H1 (cell line): ENCODE measurements around the gene ODR4. TPM values are rescaled to one million over a fixed set of nuclear protein-coding genes. Genes with fewer than 3 reads are reported as not detected.

ENCODE experiments used
- CTCF ChIA-PET: fragments of 300-600 bp; sonication (Branson Sonifier 250); formaldehyde crosslinking; loops from one replicate; lab custom pipeline; 2021; ENCODE audit not compliant: partially characterized antibody; lab: Charles Lee
- POLR2A ChIA-PET: fragments of 300-600 bp; sonication (Branson Sonifier 250); formaldehyde crosslinking; loops from one replicate; lab custom pipeline; 2021; ENCODE audit warnings: inconsistent platforms; ENCODE audit not compliant: partially characterized antibody; lab: Charles Lee
- DNase-seq, 2 experiments: peaks; one replicate each; pipeline versions ENCODE4 v3.0.0 to v3.0.0-alpha.2; 2010 to 2022; ENCODE audit warnings: low spot score in 2 of 2, low read depth in 1 of 2, mixed read lengths in 1 of 2
- FAIRE-seq: peaks from 2 replicates; lab custom pipeline; 2011; peaks lifted over from hg19 to GRCh38; lab: Jason Lieb, UNC
- H2AFZ ChIP-seq: 2 replicates; pipeline ENCODE4 v1.8.1; 2012; ENCODE audit warnings: low read length, inconsistent platforms
- H2AK5ac ChIP-seq: 2 replicates; pipeline ENCODE4 v1.6.1; 2013; ENCODE audit warnings: low read depth, low read length
- H2BK120ac ChIP-seq: replicated peaks from 2 replicates; pipeline ENCODE3; 2013; ENCODE audit warnings: low read depth, low read length, inconsistent platforms
- H2BK12ac ChIP-seq: 2 replicates; pipeline ENCODE4 v1.6.1; 2013; ENCODE audit warnings: low read depth, low read length
- H2BK15ac ChIP-seq: 2 replicates; pipeline ENCODE4 v1.6.1; 2013; ENCODE audit warnings: low read length
- H2BK20ac ChIP-seq: 2 replicates; pipeline ENCODE4 v1.6.1; 2013; ENCODE audit warnings: low read length
- H2BK5ac ChIP-seq: 2 replicates; pipeline ENCODE4 v1.6.1; 2013; ENCODE audit warnings: low read depth, low read length
- H3K14ac ChIP-seq: 2 replicates; pipeline ENCODE4 v1.6.1; 2013; ENCODE audit warnings: inconsistent platforms; ENCODE audit not compliant: insufficient read length
- H3K18ac ChIP-seq: 2 replicates; pipeline ENCODE4 v1.6.1; 2013; ENCODE audit warnings: low read length; ENCODE audit errors: extremely low read depth
- H3K23ac ChIP-seq: 2 replicates; pipeline ENCODE4 v1.6.1; 2013; ENCODE audit warnings: inconsistent platforms; ENCODE audit not compliant: insufficient read length
- H3K23me2 ChIP-seq: 2 replicates; pipeline ENCODE4 v1.6.1; 2013; ENCODE audit warnings: low read depth, low read length
- H3K27ac ChIP-seq: 2 replicates; pipeline ENCODE4 v1.6.1; 2011; ENCODE audit warnings: low read depth, low read length, inconsistent platforms
- H3K27me3 ChIP-seq, 4 experiments: replicated peaks in 1 of 4; 1 replicate in 1 of 4; 2 replicates in 3 of 4; pipeline versions ENCODE4 v1.6.1 to v1.8.1; 2011 to 2013; ENCODE audit warnings: low read length in 3 of 4, mild to moderate bottlenecking in 3 of 4, inconsistent platforms in 2 of 4, mixed read lengths in 2 of 4, moderate library complexity in 1 of 4; ENCODE audit not compliant: control insufficient read depth in 3 of 4, insufficient read depth in 3 of 4; ENCODE audit errors: extremely low read depth in 1 of 4
- H3K36me3 ChIP-seq, 4 experiments: 2 replicates each; pipeline versions ENCODE4 v1.6.1 to v1.8.1; 2011 to 2013; ENCODE audit warnings: mild to moderate bottlenecking in 4 of 4, low read length in 3 of 4, moderate library complexity in 2 of 4, control low read depth in 1 of 4, inconsistent platforms in 1 of 4; ENCODE audit not compliant: insufficient read depth in 4 of 4, control insufficient read depth in 2 of 4
- H3K4ac ChIP-seq: replicated peaks from 2 replicates; pipeline ENCODE3; 2013; ENCODE audit warnings: low read length, low read depth, mixed read lengths, inconsistent platforms; ENCODE audit not compliant: insufficient read length
- H3K4me1 ChIP-seq, 4 experiments: replicated peaks in 1 of 4; 1 replicate in 1 of 4; 2 replicates in 3 of 4; pipeline versions ENCODE4 v1.6.1 to v1.8.1; 2011 to 2013; ENCODE audit warnings: low read length in 3 of 4, inconsistent platforms in 2 of 4, mixed read lengths in 1 of 4; ENCODE audit not compliant: insufficient read depth in 4 of 4, control insufficient read depth in 3 of 4
- H3K4me2 ChIP-seq, 2 experiments: 2 replicates each; pipeline versions ENCODE4 v1.6.1 to v1.8.1; 2011 to 2013; ENCODE audit warnings: low read depth in 2 of 2, low read length in 2 of 2, control low read depth in 1 of 2, inconsistent platforms in 1 of 2, mild to moderate bottlenecking in 1 of 2; ENCODE audit not compliant: insufficient read depth in 1 of 2
- H3K4me3 ChIP-seq, 4 experiments: fragments of 200-600, 300-600 bp in 1 of 4; sonication (generic), shearing (Covaris generic), sonication (Bioruptor Twin) in 1 of 4; 2 replicates each; pipeline versions ENCODE4 v1.5.1 to v1.8.1; 2011 to 2016; ENCODE audit warnings: low read length in 4 of 4, low read depth in 3 of 4, control low read depth in 2 of 4, inconsistent platforms in 2 of 4, mild to moderate bottlenecking in 2 of 4, mixed read lengths in 1 of 4, moderate library complexity in 1 of 4; ENCODE audit not compliant: insufficient read depth in 2 of 4; ENCODE audit errors: extremely low read depth in 1 of 4
- H3K56ac ChIP-seq: replicated peaks from 2 replicates; pipeline ENCODE3; 2013; ENCODE audit warnings: low read depth, mild to moderate bottlenecking, mixed read lengths, low read length, inconsistent platforms; ENCODE audit not compliant: insufficient read length
- H3K79me1 ChIP-seq: 2 replicates; pipeline ENCODE4 v1.6.1; 2013; ENCODE audit warnings: low read depth, low read length, control low read depth
- H3K79me2 ChIP-seq, 2 experiments: 2 replicates each; pipeline versions ENCODE4 v1.6.1 to v1.8.1; 2012 to 2013; ENCODE audit warnings: low read length in 2 of 2, mild to moderate bottlenecking in 2 of 2, inconsistent platforms in 1 of 2; ENCODE audit not compliant: insufficient read depth in 2 of 2, control insufficient read depth in 1 of 2
- H3K9ac ChIP-seq, 4 experiments: replicated peaks in 1 of 4; 1 replicate in 1 of 4; 2 replicates in 3 of 4; pipeline versions ENCODE4 v1.6.1 to v1.8.1; 2011 to 2013; ENCODE audit warnings: low read depth in 3 of 4, low read length in 3 of 4, control low read depth in 2 of 4, mild to moderate bottlenecking in 2 of 4, moderate library complexity in 2 of 4, inconsistent platforms in 1 of 4; ENCODE audit errors: extremely low read depth in 1 of 4
- H3K9me3 ChIP-seq, 2 experiments: 2 replicates each; pipeline versions ENCODE4 v1.6.1 to v1.8.1; 2012 to 2013; ENCODE audit warnings: mild to moderate bottlenecking in 2 of 2, moderate library complexity in 2 of 2, control low read depth in 1 of 2, inconsistent platforms in 1 of 2, low read depth in 1 of 2, low read length in 1 of 2, mixed read lengths in 1 of 2; ENCODE audit not compliant: insufficient read depth in 2 of 2
- H4K20me1 ChIP-seq, 2 experiments: replicated peaks in 1 of 2; 2 replicates each; pipeline versions ENCODE3 to v1.8.1; 2011 to 2013; ENCODE audit warnings: inconsistent platforms in 2 of 2, low read length in 2 of 2, mild to moderate bottlenecking in 1 of 2; ENCODE audit not compliant: insufficient read depth in 2 of 2, control insufficient read depth in 1 of 2
- H4K5ac ChIP-seq: 2 replicates; pipeline ENCODE4 v1.6.1; 2013; ENCODE audit warnings: low read length, low read depth, mixed read lengths, inconsistent platforms; ENCODE audit not compliant: insufficient read length
- H4K8ac ChIP-seq: 2 replicates; pipeline ENCODE4 v1.8.0; 2013; ENCODE audit warnings: mild to moderate bottlenecking, moderate library complexity, low read length, inconsistent platforms; ENCODE audit not compliant: insufficient read depth; ENCODE audit errors: extremely low read depth
- H4K91ac ChIP-seq: replicated peaks from 2 replicates; pipeline ENCODE3; 2013; ENCODE audit warnings: low read length, mixed read lengths, inconsistent platforms; ENCODE audit not compliant: insufficient read length
- CEBPB ChIP-seq: IDR thresholded peaks from 2 replicates; pipeline ENCODE4 v1.6.1; 2012; ENCODE audit warnings: low read depth, low read length
- EZH2 ChIP-seq: fragments of 200-600 bp; sonication (generic); IDR thresholded peaks from 2 replicates; pipeline ENCODE4 v1.7.1; 2012; ENCODE audit warnings: low read depth, mild to moderate bottlenecking, moderate library complexity, low read length, inconsistent platforms; ENCODE audit not compliant: severe bottlenecking
- FOSL1 ChIP-seq: IDR thresholded peaks from 2 replicates; pipeline ENCODE4 v1.6.1; 2011; ENCODE audit warnings: mild to moderate bottlenecking, low read depth, low read length, moderate library complexity; ENCODE audit not compliant: insufficient read depth
- JUND ChIP-seq: IDR thresholded peaks from 2 replicates; pipeline ENCODE4 v1.6.1; 2011; ENCODE audit warnings: mild to moderate bottlenecking, improper control_type of control experiment, low read length
- RFX5 ChIP-seq: IDR thresholded peaks from 2 replicates; pipeline ENCODE4 v1.6.1; 2011; ENCODE audit warnings: low read depth, low read length, improper control_type of control experiment, borderline replicate concordance
- RXRA ChIP-seq: IDR thresholded peaks from 2 replicates; pipeline ENCODE4 v1.6.1; 2011; ENCODE audit warnings: low read depth, mild to moderate bottlenecking, low read length, moderate library complexity; ENCODE audit not compliant: insufficient read depth
- SP4 ChIP-seq: IDR thresholded peaks from 2 replicates; pipeline ENCODE4 v1.6.1; 2012; ENCODE audit warnings: low read length, inconsistent platforms
- WGBS, 2 experiments: shearing (Covaris generic) in 1 of 2; methylation state at CpG; one replicate each; pipeline versions ENCODE4 v1.1.6 to v1.1.7; 2013 to 2015; ENCODE audit warnings: low lambda C conversion rate in 2 of 2, mixed read lengths in 2 of 2, inconsistent platforms in 1 of 2, low coverage in 1 of 2, missing lambda C conversion rate in 1 of 2; ENCODE audit not compliant: insufficient replicate concordance in 2 of 2, insufficient coverage in 1 of 2, insufficient read length in 1 of 2; ENCODE audit errors: extremely low coverage in 1 of 2, missing lambda C conversion rate in 1 of 2; 5-methylcytosine and 5-hydroxymethylcytosine counted together
- polyA plus RNA-seq, 7 experiments: library from polyadenylated mRNA; depleted of rRNA in 3 of 7; stranded (reverse) in 5 of 7; unstranded in 2 of 7; fragments of >200 nt in 5 of 7; fragments of 200-250 nt in 2 of 7; gene quantifications; 1 replicate in 5 of 7; 2 replicates in 1 of 7; 4 replicates in 1 of 7; pipeline versions ENCODE4 v1.2.1 to v1.2.3, GENCODE V29; 2011 to 2013; ENCODE audit warnings: missing spikeins in 2 of 7, mixed read lengths in 2 of 7
- total RNA-seq: library from RNA; stranded (reverse); fragmentation: NEBNext Ultra II Directional; extraction: Animal tissue kit (Norgen Biotek cat#: 25700); gene quantifications from 2 replicates; pipeline ENCODE4 v1.2.1, GENCODE V29; 2021
- TF ChIP-seq, protein P1 (sequence below): IDR thresholded peaks from 2 replicates; pipeline ENCODE4 v1.6.1; 2012; ENCODE audit warnings: low read length, inconsistent platforms

The ODR4 gene
- total and polyA plus RNA-seq, 2 of the 8 experiments (the other 6 are each of a cell fraction or from before 2014, with no cell fraction given) = 4.1 to 14.1 TPM

DNA sequence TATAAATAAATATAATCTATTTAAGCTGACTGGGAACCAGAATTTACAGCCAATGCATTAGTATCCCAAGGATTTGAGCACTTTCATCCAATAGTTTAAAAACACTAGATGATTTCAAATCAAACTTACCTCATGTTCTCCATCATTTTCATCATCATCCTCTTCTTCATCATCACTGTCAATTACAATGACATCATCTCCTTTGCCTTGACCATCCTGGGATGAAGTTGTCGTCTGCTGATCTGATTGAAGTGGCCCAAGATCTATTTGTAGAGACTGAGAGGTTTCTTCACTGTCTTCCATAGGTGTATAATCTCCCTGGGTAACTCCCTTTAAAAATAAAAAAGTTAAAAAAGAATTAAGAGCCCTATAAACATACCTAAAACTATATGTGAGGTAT, 48.3 kb upstream of the ODR4 start:
- H4K5ac ChIP-seq = no peak overlapping the region
- DNase-seq (no peak), FAIRE-seq (no peak)
- no peaks in the 10 kb centered on the region for H3K4me1 ChIP-seq
- no peak overlapping the region for H2BK15ac ChIP-seq
- H3K9me3 ChIP-seq = no peaks in the 10 kb centered on the region
- peaks cover 9 to 83% (median 53%) of the 10 kb centered on the region in 4 experiments for H3K36me3 ChIP-seq
- no peak overlapping the region for H3K4me2 ChIP-seq
- no peak overlapping the region for H3K23ac ChIP-seq
- H3K79me2 ChIP-seq = no peaks in the 10 kb centered on the region
- CTCF ChIA-PET = interaction anchor here (0.6 to 12.9 kb wide), 3 partner anchors 8 to 358 kb away, joined by 3 to 134 read pairs (median 60); no protein-coding TSS in a partner anchor
- H4K91ac ChIP-seq = no peak overlapping the region
- no peak overlapping the region for H2AK5ac ChIP-seq
- no peak overlapping the region for H3K18ac ChIP-seq
- no peak overlapping the region for H4K8ac ChIP-seq
- H4K20me1 ChIP-seq = peaks cover 0 to 2% of the 10 kb centered on the region in 2 experiments
- no peak overlapping the region for H2BK20ac ChIP-seq
- WGBS, 2 experiments = 82% methylated on average over 1 of the region's 1 CpG; no CpG with 5 or more reads in 1 of the 2 experiments
- no peak overlapping the region for H3K14ac ChIP-seq
- H3K23me2 ChIP-seq = no peaks in the 10 kb centered on the region
- H3K9ac ChIP-seq = no peak overlapping the region
- no peak overlapping the region for H2BK5ac ChIP-seq
- no peak overlapping the region for H3K56ac ChIP-seq
- no peaks in the 10 kb centered on the region for H3K27me3 ChIP-seq
- no peak overlapping the region for H3K27ac ChIP-seq
- H2BK12ac ChIP-seq = no peak overlapping the region
- no peak overlapping the region for H3K4me3 ChIP-seq
- H3K79me1 ChIP-seq = no peaks in the 10 kb centered on the region
- no peak for TF ChIP-seq CEBPB
- no peak for TF ChIP-seq RFX5
- no peak for TF ChIP-seq EZH2
- no peak for TF ChIP-seq SP4
- TF ChIP-seq, protein P1, sequence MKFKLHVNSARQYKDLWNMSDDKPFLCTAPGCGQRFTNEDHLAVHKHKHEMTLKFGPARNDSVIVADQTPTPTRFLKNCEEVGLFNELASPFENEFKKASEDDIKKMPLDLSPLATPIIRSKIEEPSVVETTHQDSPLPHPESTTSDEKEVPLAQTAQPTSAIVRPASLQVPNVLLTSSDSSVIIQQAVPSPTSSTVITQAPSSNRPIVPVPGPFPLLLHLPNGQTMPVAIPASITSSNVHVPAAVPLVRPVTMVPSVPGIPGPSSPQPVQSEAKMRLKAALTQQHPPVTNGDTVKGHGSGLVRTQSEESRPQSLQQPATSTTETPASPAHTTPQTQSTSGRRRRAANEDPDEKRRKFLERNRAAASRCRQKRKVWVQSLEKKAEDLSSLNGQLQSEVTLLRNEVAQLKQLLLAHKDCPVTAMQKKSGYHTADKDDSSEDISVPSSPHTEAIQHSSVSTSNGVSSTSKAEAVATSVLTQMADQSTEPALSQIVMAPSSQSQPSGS = no peak
- no peak for TF ChIP-seq RXRA
- no peak for TF ChIP-seq FOSL1
- TF ChIP-seq JUND = no peak
- TF ChIP-seq, all 59 proteins: peak for 0
- no peak overlapping the region for H2AFZ ChIP-seq
- H2BK120ac ChIP-seq = no peak overlapping the region
- H3K4ac ChIP-seq = no peak overlapping the region
- POLR2A ChIA-PET = interaction anchor here (1.2 kb wide), 1 partner anchor 48 kb away, joined by 4 read pairs; the partner anchor contains the start of gene TPR
